ENCODE data around the gene RPS19.

RPS19 gene

DNA sequence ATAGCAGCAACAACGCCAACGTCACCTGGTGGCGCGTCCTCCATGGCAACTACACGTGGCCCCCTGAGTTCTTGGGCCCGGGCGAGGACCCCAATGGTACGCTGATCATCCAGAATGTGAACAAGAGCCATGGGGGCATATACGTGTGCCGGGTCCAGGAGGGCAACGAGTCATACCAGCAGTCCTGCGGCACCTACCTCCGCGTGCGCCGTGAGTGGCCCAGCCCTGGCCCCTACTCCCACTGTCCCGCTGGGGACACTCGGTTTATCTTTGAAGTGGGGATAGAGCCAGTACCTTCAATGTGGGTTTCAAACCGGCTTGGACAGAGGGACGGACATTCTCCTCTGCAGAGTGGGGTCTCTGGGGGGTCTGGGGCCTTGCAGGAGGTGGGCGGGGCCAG is 19.0 kb downstream of the RPS19 start:
- DNase-seq (ENCODE audit: low read depth): no peak

DNA sequence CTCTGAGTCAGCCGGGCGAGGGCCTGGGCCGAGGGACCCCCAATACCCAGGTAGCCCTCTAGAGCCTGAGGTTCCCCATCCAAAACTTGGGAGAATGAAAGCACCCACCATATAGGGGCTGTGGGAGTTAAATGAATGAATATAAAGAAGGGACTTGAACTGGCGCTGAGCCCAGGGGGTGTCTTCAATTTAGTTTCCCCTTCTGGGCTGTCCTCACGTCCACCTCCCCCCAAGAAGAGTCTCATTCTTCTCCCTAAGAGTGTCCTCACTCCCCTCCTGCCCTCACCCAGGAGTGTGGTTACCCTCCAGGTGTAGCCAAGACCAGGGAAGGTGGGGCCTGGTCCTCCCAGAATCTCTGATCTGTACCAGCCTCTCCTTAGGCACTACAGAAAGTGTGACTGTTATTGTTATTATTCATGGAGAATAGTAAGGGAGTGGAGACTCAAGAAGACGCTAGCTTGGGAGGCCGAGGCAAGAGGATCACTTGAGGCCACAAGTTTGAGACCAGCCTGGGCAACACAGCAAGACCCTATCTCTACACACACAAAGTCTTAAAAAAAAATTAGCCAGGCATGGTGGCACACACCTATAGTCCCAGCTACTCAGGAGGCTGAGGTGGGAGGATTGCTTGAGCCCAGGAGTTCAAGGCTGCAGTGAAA is 19.7 kb downstream of the RPS19 start:
- DNase-seq (ENCODE audit: low read depth): no peak

DNA sequence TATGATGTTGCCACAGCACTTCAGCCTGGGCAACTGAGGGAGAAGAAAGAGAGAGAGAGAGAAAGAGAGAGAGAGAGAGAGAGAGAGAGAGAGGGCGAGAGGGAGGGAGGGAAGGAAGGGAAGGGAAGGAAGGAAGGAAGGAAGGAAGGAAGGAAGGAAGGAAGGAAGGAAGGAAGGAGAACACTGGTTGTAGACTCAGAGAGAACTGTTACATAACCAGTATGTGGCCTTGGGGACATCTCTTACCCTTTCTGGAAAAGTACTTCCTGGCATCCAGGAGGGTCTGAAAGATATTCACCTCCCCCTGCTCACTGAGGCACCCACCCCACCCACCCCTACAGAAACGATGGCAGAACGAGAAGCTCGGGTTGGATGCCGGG is 20.3 kb downstream of the RPS19 start:
- no peak for DNase-seq (ENCODE audit: low read depth)

DNA sequence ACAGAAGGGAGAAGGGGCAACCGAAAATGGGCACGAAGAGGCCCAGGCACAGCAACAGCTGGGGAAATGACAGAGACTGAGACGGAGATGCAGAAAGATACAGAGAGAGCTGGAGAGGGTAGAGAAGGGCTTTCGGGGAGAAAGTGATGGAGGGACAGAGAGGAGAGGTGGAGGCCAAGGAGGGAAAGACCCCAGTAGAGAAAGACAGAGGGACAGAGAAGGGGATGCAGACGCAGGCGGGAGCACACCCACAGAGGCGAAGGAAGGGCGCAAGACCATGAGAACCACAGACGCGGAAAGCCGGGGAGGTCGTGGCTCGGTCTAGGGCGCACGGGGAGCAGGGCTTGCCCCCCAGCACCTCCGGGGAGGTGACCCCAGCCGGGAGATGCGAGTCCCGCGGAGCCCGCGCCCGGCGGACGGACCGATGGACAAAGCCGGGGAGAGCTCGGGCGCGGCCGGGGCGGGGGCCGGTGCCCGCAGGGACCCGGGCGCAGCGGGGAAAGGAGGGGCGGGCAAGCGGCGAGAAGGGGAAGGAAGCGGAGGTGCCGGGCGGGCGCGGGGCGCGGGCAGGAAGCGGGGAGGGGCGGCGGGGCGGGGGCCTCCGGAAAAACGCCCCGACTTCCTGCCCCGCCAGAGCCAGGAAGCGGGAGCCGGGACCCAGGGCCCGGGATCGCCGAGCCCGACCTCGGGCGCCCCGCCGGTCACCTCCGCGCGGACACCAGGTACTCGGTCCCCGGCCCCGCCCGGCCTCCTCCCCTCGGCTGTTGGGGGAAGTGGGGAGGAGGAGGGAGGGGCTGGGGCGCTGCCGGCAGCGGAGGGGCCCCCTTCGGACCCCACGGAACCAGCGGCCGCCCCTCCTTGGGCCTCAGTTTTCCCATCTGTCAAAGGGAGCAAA is 22.8 kb downstream of the RPS19 start, which contains the start of gene ARHGEF1:
TSS of gene ARHGEF1 (plus strand) at position 617 of the 895 bp plus-strand sequence. CDS start 4,899 bp downstream, outside the sequence.
- peak; percentile 38 for DNase-seq (ENCODE audit: low read depth)

DNA sequence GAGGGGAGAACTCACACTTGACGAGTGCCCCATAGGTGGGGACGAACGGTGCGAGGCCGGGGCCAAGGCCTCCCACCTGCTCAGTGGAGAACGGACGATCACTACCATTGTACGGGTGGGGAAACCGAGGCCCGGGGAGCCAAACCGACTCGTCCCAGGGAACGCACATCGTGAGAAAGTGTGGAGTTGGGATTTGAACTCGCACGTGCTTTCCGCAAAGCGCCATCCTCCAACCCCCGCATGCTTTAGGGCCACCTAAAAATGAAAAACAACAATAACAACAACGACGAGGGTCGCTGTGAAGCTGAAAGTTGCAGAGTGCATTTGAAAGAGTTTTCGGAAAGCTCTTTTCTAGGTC is 23.4 kb downstream of the RPS19 start:
- no peak for DNase-seq (ENCODE audit: low read depth)

DNA sequence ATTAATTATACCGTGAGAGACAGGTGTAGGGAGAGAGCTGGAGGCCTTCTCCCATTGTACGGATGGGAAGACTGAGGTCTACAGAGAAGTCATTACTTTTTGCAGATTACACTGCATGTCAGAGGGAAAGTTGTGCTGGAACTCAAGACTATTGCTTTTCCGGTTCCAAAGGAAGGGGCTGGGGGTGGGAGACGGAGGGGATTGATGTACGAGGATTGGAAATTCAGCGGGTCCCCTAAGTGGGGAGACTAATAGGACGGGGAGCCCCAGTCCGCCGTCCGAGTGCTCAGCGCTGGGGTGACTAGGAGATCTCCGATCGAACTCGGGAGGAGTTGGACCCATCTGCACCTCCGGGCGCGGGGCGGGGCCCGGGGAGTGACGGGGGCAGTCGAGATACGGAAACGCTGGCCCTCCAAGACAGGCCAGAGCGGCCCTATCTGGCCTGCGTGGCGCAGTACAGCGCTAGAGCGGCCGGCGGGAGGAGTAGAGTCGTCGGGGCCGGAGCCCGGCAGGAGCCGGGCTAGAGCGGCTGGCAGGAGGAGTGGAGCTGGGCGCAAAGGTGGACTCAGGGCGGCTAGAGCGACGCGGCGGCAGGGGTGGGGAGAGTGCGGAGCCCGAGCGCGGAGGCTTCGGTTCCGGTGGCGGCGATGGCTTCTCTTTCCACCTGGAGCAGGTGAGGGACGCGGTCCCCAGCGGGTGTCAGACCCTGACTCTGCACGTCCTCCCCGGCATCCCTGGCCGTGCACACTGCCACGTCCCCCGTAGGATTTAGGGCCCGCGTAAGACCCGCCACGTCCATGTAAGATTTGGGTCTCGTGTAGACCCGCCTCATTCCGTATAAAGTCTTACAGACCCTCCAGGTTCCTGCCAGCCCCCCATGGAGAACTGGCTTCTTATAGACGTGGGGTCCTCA is 24.0 kb downstream of the RPS19 start:
- DNase-seq (ENCODE audit: low read depth): peak; percentile 66

DNA sequence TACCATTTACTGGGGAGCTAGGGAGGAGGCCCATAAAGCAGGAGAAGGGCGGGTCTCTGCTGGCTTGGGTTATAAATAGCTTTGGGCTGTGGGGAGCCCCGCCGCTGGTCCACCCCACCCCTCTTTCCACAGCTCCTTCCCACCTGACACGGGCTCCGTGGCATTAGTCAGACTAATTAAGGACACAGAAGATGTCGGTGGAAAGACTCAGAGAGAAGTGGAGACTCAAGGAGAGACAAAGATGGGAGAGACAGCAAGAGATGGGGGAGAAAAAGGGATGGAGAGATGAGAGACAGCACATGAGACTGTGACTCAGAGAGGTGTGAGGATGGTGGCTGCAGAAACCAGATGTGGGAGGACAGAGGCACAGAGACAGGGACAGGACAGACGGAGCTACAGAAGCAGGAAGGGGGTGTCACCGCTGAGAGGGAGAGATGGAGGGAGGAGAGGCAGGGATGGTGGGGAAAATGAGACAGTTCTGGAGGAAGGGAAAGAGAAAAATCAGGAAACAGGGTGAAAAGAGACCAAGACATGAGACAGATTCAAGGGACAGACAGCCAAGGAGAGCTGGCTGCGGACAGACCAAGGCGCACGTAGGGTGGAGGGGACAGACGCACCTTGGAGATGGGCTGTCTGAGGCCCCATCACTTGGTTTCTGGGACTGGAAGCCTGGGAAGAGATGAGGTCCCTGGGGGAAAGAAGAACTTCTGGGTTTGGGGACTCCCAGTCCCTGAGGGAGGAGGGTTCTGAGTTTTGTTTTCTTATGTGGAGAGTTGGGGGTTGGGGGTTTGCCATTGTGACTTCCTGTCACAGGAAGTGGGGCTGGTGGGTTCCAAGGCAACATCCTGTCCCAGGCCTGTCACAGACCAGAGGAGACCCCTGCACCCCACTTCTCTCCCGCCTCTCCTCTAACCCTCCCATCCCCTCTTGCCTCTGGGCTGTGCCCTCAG is 27.0 kb downstream of the RPS19 start:
- peak; percentile 52 for DNase-seq (ENCODE audit: low read depth)

DNA sequence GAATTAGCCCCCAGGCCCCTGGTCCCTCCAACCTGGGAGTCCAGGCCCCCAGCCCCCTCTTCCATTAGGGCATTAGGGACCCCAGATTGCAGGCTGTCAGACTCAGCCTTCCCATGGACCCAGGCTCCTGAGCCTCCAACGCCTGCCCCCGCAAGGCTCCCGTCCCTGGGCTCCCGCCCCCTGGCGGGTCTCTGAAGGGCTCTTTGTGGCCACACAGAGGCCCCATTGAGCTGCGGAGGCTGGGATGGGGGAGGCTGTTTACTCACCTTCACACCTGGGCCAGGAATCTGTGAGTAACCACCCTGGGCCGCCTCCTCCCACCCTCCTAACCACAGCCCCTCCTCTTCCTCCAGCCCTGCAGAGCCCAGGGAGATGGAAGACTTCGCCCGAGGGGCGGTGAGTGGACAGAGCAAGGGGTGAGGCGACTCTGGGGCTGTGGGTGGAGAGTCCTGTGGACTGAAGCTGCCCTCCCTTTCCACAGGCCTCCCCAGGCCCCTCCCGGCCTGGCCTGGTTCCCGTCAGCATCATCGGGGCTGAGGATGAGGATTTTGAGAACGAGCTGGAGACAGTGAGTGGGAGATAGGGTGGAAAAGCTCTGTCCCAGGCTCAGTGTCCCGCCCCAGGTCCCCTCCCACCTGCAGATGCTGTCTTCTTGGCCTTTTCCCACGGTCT is 27.8 kb downstream of the RPS19 start:
- DNase-seq (ENCODE audit: low read depth): peak; percentile 72

DNA sequence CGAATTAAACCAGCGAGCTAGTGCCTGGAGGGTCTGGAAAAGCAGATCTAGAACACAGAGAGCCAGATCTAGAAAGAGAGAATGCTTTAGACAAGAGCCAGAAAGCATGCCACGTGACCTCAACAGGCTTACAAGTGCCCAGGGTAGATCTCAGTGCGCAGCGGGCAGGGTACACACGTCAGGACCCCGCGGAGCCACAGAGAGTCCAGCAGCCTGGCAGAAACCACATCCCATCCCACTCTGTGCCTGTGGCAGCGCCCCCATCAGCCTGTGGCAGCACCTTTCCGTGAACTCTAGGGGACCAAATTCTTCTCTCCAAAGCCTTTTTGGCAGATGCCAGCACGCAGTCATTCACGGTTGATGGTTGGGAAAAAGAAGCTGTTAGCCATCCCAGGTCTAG is 28.9 kb downstream of the RPS19 start:
- no peak for DNase-seq (ENCODE audit: low read depth)

DNA sequence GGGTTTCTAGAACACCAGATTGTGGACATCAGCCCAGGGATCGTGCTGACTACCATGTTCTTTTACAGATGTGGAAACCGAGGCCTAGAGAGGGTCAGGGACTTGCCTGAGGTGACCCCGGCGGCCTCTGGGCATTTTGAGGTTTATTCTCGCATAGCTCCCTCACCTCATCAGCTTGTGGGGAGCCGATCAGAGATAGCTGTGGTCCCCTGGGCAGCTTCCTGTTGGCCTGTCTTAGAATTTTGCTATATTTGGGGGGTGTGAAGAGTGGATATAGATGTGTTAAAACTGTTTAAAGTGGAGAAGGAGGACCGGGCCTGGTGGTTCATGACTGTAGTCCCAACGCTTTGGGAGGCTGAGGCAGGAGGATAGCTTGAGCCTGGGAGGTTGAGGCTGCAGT is 29.8 kb downstream of the RPS19 start:
- DNase-seq (ENCODE audit: low read depth): no peak

DNA sequence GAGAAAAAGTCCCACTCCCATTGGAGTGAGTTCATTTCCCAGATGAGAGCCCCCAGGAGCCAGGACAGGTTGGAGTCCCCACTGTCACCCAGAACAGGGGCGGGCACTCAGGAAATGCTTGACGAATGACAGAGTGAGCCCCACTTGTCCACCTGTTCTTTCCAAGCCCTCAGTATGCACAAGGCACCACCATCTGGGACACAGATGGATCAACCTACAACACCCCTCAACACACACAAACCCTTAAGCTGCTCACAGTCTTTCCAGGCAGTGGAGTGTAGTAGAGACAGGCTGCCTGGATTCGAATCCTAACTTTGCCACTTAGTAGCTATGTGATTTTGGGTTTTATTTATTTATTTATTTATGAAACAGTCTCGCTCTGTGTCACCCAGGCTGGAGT is 30.9 kb downstream of the RPS19 start:
- no peak for DNase-seq (ENCODE audit: low read depth)

DNA sequence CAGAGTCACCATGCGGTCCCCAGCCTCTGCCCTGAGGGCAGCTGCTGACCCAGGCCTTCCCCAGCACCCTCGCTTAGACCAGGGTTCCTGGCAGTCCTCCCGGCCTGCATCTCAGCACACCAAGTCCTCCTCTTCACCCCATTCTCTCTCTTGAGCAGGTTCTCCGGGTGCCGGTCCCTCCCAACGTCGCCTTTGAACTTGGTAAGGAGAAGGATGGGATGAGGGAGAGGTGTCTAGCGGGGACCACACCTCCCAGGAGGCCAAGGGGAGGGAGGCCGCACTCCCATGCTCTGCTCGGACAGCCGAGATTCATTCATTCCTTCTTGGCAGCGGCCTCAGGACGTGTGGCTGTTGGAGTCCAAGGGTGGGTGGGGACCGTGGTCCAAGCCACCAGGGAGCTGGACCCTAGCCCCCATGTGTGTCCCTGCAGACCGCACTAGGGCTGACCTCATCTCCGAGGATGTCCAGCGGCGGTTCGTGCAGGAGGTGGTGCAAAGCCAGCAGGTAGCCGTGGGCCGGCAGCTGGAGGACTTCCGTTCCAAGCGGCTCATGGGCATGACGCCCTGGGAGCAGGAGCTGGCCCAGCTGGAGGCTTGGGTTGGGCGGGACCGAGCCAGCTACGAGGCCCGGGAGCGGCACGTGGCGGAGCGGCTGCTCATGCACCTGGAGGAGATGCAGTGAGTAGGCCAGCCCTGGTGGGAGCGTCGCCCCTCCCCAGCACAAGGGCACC is 32.3 kb downstream of the RPS19 start:
- DNase-seq (ENCODE audit: low read depth): no peak

DNA sequence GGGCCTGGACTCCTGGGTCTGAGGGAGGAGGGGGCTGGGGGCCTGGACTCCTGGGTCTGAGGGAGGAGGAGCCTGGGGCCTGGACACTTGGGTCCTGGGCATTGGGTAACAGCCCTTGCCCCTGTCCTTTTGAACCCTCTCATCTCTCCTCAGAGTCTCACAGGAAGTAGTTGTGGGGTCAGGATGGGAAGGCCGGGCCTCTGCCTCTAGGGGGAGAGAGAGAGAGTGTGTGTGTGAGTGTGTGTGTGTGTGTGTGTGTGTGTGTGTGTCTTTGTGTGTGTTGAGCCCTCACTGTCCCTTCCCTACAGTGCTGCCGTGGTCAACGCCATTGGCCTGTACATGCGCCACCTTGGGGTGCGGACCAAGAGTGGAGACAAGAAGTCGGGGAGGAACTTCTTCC is 33.8 kb downstream of the RPS19 start:
- DNase-seq (ENCODE audit: low read depth): no peak

DNA sequence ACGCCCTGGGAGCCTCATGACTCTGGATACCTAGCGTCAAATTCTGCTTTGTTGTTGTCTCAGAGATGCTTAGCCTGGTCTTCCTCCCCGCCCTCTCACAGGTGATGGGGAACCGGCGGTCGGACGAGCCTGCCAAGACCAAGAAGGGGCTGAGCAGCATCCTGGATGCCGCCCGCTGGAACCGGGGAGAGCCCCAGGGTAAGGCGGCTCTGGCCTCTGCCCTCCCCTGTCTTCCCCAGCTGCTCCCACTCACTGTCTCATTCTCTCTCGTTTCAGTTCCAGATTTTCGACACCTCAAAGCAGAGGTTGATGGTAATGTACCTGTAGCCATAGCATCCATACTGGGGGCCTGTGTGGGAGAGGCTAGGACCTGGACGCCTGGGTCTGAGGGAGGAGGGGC is 34.3 kb downstream of the RPS19 start:
- DNase-seq (ENCODE audit: low read depth): no peak

DNA sequence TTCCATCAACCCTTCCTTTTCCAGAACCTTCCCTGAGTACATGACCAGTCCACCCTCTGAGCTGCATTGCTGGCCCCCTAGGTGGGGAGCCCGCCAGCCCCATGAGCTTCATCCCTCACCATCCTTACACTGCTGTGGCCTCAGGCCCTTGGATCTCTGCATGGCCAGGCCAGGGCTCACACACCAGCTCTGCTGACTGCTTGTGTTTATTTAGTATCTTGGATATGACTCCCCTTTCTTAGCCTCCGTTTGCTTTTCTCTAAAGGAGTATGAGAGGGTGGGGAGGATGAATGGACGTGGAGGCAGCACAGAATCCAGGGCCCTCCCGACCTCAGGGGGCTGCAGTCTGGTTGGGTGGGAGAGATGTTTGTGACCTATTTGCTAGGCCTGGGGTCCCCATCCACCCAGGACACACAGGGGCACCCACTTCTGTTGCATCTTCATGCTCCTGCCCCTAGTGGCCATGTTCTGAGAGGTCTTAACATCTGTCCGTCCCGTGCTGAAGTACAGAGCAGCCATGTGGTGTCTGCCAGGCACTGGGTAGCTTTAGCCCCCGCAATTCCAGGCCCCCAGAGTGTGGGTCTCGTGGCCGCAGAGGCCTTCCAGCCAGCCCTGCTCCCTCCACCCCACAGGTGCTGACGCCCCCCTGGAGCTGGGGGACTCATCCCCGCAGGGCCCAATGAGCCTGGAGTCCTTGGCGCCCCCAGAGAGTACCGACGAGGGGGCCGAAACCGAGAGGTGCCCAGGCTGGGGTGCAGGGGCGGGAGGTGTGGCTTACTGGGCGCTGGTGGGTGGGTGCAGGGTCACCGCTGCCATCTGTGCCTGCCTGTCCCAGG is 35.9 kb downstream of the RPS19 start:
- no peak for DNase-seq (ENCODE audit: low read depth)

DNA sequence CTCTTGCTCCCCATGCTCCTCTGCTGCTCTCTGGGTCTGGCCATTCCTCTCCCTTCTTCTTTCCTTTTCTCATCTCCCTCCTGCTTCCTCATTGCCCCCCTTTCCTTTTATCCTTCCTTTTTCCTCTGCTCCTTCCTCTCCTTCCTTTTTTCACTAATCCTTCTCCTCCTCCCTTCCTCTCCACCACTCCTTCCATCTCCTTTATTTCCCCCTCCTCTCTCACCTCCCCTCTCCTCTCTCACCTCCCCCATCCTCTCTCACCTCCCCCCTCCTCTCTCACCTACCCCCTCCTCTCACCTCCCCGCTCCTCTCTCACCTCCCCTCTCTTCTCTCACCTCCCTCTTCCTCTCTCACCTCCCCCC is 36.5 kb downstream of the RPS19 start:
- DNase-seq (ENCODE audit: low read depth): no peak

DNA sequence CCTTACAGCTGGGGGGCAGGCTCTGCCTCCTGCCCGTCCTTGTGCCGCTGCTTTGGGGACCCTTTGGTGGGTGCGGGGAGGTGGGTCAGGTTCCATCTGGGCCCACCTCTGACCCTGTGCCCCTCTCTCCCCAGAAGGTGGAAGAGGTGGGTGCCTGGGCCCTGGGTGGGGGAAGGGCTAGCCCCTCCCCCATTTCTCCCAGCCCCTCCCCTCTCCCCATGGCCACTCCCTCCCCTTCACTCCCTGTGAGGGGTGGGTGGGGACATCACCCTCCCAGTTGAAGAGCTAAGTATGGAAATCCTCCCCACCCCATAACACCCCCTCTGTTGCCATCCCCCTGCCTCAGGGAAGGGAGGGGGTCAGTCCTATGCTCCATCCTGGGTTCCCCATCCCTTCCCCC is 37.1 kb downstream of the RPS19 start:
- DNase-seq (ENCODE audit: low read depth): no peak

DNA sequence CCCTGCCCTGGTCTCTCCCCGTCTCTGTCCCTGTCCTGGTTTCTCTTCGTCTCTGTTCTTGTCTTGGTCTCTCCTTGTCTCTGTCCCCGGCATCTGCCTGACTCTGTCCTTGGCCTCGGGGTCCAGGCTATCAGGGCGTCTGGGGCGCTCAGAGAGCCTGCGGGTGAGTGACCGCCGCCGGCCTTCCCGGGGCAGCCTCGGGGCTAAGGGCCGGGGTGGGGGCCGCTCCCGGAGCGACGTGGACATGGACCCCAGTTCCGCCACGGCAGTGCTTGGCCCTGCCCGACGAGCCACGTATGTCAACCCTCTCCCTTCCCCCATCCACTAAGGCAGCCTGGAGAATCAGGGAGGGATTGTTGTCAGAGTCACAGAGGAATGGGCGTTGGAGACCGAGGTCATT is 37.8 kb downstream of the RPS19 start:
- no peak for DNase-seq (ENCODE audit: low read depth)

DNA sequence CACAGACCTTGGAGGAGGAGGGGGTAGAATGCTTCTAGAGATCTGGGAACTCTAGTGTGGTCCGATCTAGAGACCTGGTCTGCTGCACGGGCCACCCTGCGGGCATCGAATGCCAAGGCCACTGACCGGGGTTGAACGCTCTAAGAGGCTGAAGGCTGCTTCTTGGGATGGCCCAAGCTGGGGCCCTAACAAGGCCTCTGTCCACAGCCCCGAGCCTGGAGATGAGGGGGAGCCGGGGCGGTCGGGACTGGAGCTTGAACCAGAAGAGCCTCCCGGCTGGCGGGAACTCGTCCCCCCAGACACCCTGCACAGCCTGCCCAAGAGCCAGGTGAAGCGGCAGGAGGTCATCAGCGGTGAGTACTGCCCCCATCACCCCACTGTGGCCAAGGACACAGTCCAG is 38.2 kb downstream of the RPS19 start:
- no peak for DNase-seq (ENCODE audit: low read depth)

Measured in T follicular helper cell (primary cell).